HL-60 (cell line): ENCODE results near the gene BANP.
"Not testable (repeated sequence)": the region's sequence is repeated elsewhere in the genome, so short reads cannot be mapped to it uniquely, and the experiment has no call there.

Source experiments
- DNase-seq, 2 experiments: peaks; one replicate each; pipeline ENCODE4 v3.0.0-alpha.2; 2010 to 2020; ENCODE audit warnings: low read depth in 1 of 2, low spot score in 1 of 2
- H3K27ac ChIP-seq: fragments of 250-450 bp; sonication (Bioruptor Pico); replicated peaks from 2 replicates; pipeline ENCODE4 v1.5.1; 2020; ENCODE audit warnings: mild to moderate bottlenecking, moderate library complexity
- H3K27me3 ChIP-seq: fragments of 250-450 bp; sonication (Bioruptor Pico); 2 replicates; pipeline ENCODE4 v1.5.1; 2021; ENCODE audit warnings: mild to moderate bottlenecking, moderate library complexity; ENCODE audit not compliant: insufficient read depth, poor library complexity, severe bottlenecking
- H3K4me3 ChIP-seq: replicated peaks from 2 replicates; pipeline ENCODE4 v1.5.1; 2011; ENCODE audit warnings: mild to moderate bottlenecking, control low read depth, low read length; ENCODE audit not compliant: insufficient read depth
- CTCF ChIP-seq: IDR thresholded peaks from one replicate; pipeline ENCODE4 v1.5.1; 2011; ENCODE audit warnings: low read length, control low read depth, inconsistent platforms; ENCODE audit not compliant: insufficient read depth
- GABPA ChIP-seq: IDR thresholded peaks from 2 replicates; pipeline ENCODE4 v1.6.1; 2012; ENCODE audit warnings: low read depth
- POLR2AphosphoS5 ChIP-seq: IDR thresholded peaks from 2 replicates; pipeline ENCODE4 v1.6.1; 2012; ENCODE audit warnings: low read depth
- REST ChIP-seq: IDR thresholded peaks from 2 replicates; pipeline ENCODE4 v1.6.1; 2012; ENCODE audit warnings: low read depth; ENCODE audit not compliant: insufficient replicate concordance
- SPI1 ChIP-seq: IDR thresholded peaks from 2 replicates; pipeline ENCODE4 v1.6.1; 2012; ENCODE audit warnings: low read depth, mild to moderate bottlenecking, borderline replicate concordance

BANP gene

GRCh38 chr16:88015806-88016140, 64.5 kb downstream of the BANP start:
- H3K4me3 ChIP-seq = no peak overlapping the region
- H3K27ac ChIP-seq = no peak overlapping the region
- DNase-seq = no peak
- TF ChIP-seq REST = no peak
- no peak for TF ChIP-seq CTCF
- TF ChIP-seq POLR2AphosphoS5 = no peak
- no peak for TF ChIP-seq GABPA
- TF ChIP-seq SPI1 = no peak
- H3K27me3 ChIP-seq = no peaks in the 10 kb centered on the region

- DNase-seq, H3K27me3 ChIP-seq, H3K4me3 ChIP-seq, H3K27ac ChIP-seq: not testable (repeated sequence)
Measured at GRCh38 chr16:88016386-88016785, 65.2 kb downstream of the BANP start.

- DNase-seq = no peak
- H3K27ac ChIP-seq = no peak overlapping the region
- no peak for TF ChIP-seq REST
- no peak for TF ChIP-seq GABPA
- no peak for TF ChIP-seq CTCF
- TF ChIP-seq POLR2AphosphoS5 = no peak
- no peak for TF ChIP-seq SPI1
- H3K27me3 ChIP-seq = no peaks in the 10 kb centered on the region
- no peak overlapping the region for H3K4me3 ChIP-seq
Measured at GRCh38 chr16:88016964-88017363, 65.7 kb downstream of the BANP start.

GRCh38 chr16:88017587-88018101, 66.4 kb downstream of the BANP start:
- no peak for TF ChIP-seq REST
- TF ChIP-seq GABPA = no peak
- TF ChIP-seq SPI1 = no peak
- no peak for TF ChIP-seq POLR2AphosphoS5
- TF ChIP-seq CTCF = no peak
- no peak for DNase-seq
- Histone ChIP-seq H3K27ac (no peak overlapping the region), H3K4me3 (no peak overlapping the region), H3K27me3 (no peaks in the 10 kb centered on the region)

GRCh38 chr16:88018382-88018781, 67.1 kb downstream of the BANP start:
- not testable (repeated sequence) for H3K27ac ChIP-seq, H3K27me3 ChIP-seq, DNase-seq, H3K4me3 ChIP-seq

GRCh38 chr16:88019041-88019820, 68.0 kb downstream of the BANP start:
- not testable (repeated sequence) for H3K4me3 ChIP-seq, H3K27me3 ChIP-seq, H3K27ac ChIP-seq, DNase-seq
